GM12878 (cell line): ENCODE data around the gene PPP1R15A.

Experiments used
- BHLHE40 ChIP-seq, 2 experiments: fragments of 450-650 bp in 1 of 2; IDR thresholded peaks; 2 replicates each; pipeline ENCODE4 v1.6.1; 2011 to 2017; ENCODE audit warnings: low read depth in 2 of 2, borderline replicate concordance in 1 of 2, improper control_type of control experiment in 1 of 2, low read length in 1 of 2, mild to moderate bottlenecking in 1 of 2
- EGR1 ChIP-seq, 2 experiments: IDR thresholded peaks; 1 replicate in 1 of 2; 2 replicates in 1 of 2; pipeline ENCODE4 v1.6.1; 2011 to 2012; ENCODE audit warnings: low read depth in 2 of 2, low read length in 2 of 2, borderline replicate concordance in 1 of 2, mild to moderate bottlenecking in 1 of 2, moderate library complexity in 1 of 2
- KDM1A ChIP-seq: fragments of 200-600 bp; sonication (generic); IDR thresholded peaks from 2 replicates; pipeline ENCODE4 v1.6.1; 2016; ENCODE audit warnings: borderline replicate concordance
- POLR2A ChIP-seq: IDR thresholded peaks from 2 replicates; pipeline ENCODE4 v1.6.1; 2011; ENCODE audit warnings: low read depth, mild to moderate bottlenecking, low read length
- POLR2AphosphoS2 ChIP-seq: IDR thresholded peaks from 2 replicates; pipeline ENCODE4 v1.6.1; 2011; ENCODE audit warnings: low read depth, mild to moderate bottlenecking, low read length, improper control_type of control experiment, moderate library complexity
- POLR2AphosphoS5 ChIP-seq: IDR thresholded peaks from 2 replicates; pipeline ENCODE4 v1.6.1; 2011; ENCODE audit warnings: mild to moderate bottlenecking, low read length, inconsistent platforms
- SPI1 ChIP-seq: IDR thresholded peaks from 2 replicates; pipeline ENCODE4 v1.6.1; 2011; ENCODE audit warnings: low read depth, mild to moderate bottlenecking, low read length, moderate library complexity, borderline replicate concordance; ENCODE audit not compliant: insufficient read depth
- SUPT20H ChIP-seq: IDR thresholded peaks from 2 replicates; pipeline ENCODE4 v1.6.1; 2011; ENCODE audit warnings: low read depth, mild to moderate bottlenecking, low read length, moderate library complexity, borderline replicate concordance; ENCODE audit not compliant: control insufficient read depth
- TBL1XR1 ChIP-seq: IDR thresholded peaks from 2 replicates; pipeline ENCODE4 v1.6.1; 2012; ENCODE audit warnings: low read depth, low read length, improper control_type of control experiment
- TCF12 ChIP-seq: IDR thresholded peaks from 2 replicates; pipeline ENCODE4 v1.6.1; 2011; ENCODE audit warnings: low read depth, mild to moderate bottlenecking, low read length
- ZZZ3 ChIP-seq: IDR thresholded peaks from 2 replicates; pipeline ENCODE4 v1.6.1; 2011; ENCODE audit warnings: low read depth; ENCODE audit not compliant: control insufficient read depth, insufficient read length
- TF ChIP-seq, protein P1 (sequence below), 3 experiments: IDR thresholded peaks in 2 of 3; conservative IDR thresholded peaks in 1 of 3; 2 replicates each; pipeline ENCODE4 v1.5.1; 2011; ENCODE audit warnings: low read depth in 3 of 3, low read length in 3 of 3, mild to moderate bottlenecking in 3 of 3, control low read depth in 2 of 3, moderate library complexity in 2 of 3, inconsistent platforms in 1 of 3, mixed read lengths in 1 of 3; ENCODE audit not compliant: control insufficient read depth in 2 of 3, insufficient read depth in 1 of 3; ENCODE audit errors: extremely low read depth in 1 of 3
- TF ChIP-seq, protein P2 (sequence below): fragments of 450-650 bp; IDR thresholded peaks from 2 replicates; pipeline ENCODE4 v1.6.1; 2017; ENCODE audit warnings: mild to moderate bottlenecking, low read depth, inconsistent platforms; ENCODE audit not compliant: poor library complexity, severe bottlenecking

DNA sequence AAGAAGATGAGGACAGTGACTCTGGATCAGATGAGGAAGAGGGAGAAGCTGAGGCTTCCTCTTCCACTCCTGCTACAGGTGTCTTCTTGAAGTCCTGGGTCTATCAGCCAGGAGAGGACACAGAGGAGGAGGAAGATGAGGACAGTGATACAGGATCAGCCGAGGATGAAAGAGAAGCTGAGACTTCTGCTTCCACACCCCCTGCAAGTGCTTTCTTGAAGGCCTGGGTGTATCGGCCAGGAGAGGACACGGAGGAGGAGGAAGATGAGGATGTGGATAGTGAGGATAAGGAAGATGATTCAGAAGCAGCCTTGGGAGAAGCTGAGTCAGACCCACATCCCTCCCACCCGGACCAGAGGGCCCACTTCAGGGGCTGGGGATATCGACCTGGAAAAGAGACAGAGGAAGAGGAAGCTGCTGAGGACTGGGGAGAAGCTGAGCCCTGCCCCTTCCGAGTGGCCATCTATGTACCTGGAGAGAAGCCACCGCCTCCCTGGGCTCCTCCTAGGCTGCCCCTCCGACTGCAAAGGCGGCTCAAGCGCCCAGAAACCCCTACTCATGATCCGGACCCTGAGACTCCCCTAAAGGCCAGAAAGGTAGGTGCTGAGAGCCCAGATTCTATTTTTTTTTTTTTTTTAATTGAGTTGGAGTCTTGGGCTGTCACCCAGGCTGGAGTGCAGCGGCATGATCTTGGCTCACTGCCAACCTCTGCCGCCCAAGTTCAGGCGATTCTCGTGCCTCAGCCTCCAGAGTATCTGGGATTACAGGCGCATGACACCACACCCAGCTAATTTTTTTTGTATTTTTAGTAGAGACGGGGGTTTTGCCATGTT, 2.3 kb downstream of the PPP1R15A start:
- 0 out of 3 replicates have a peak, but pooled peaks of 1 of the 2 experiments have one; percentile 11 for TF ChIP-seq EGR1 (IDR thresholded peaks at IDR 0.05; ENCODE audit: borderline replicate concordance in 1 of 2, low read depth in 2 of 2, low read length in 2 of 2)
- TF ChIP-seq POLR2A: peak; percentile 50
- TF ChIP-seq, protein P1, sequence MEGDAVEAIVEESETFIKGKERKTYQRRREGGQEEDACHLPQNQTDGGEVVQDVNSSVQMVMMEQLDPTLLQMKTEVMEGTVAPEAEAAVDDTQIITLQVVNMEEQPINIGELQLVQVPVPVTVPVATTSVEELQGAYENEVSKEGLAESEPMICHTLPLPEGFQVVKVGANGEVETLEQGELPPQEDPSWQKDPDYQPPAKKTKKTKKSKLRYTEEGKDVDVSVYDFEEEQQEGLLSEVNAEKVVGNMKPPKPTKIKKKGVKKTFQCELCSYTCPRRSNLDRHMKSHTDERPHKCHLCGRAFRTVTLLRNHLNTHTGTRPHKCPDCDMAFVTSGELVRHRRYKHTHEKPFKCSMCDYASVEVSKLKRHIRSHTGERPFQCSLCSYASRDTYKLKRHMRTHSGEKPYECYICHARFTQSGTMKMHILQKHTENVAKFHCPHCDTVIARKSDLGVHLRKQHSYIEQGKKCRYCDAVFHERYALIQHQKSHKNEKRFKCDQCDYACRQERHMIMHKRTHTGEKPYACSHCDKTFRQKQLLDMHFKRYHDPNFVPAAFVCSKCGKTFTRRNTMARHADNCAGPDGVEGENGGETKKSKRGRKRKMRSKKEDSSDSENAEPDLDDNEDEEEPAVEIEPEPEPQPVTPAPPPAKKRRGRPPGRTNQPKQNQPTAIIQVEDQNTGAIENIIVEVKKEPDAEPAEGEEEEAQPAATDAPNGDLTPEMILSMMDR (IDR thresholded peaks at IDR 0.05 in 2 of 3, conservative IDR thresholded peaks at IDR 0.05 in 1 of 3; ENCODE audit: control insufficient read depth in 2 of 3, extremely low read depth in 1 of 3, insufficient read depth in 1 of 3, low read depth in 3 of 3, low read length in 3 of 3): no peak
- TF ChIP-seq SPI1: no peak
- peak; percentile 25; the same call in 1 of the 2 replicates for TF ChIP-seq POLR2AphosphoS5
- TF ChIP-seq, protein P2, sequence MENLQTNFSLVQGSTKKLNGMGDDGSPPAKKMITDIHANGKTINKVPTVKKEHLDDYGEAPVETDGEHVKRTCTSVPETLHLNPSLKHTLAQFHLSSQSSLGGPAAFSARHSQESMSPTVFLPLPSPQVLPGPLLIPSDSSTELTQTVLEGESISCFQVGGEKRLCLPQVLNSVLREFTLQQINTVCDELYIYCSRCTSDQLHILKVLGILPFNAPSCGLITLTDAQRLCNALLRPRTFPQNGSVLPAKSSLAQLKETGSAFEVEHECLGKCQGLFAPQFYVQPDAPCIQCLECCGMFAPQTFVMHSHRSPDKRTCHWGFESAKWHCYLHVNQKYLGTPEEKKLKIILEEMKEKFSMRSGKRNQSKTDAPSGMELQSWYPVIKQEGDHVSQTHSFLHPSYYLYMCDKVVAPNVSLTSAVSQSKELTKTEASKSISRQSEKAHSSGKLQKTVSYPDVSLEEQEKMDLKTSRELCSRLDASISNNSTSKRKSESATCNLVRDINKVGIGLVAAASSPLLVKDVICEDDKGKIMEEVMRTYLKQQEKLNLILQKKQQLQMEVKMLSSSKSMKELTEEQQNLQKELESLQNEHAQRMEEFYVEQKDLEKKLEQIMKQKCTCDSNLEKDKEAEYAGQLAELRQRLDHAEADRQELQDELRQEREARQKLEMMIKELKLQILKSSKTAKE: no peak
- TF ChIP-seq TCF12: no peak
- TF ChIP-seq BHLHE40 (IDR thresholded peaks at IDR 0.05; ENCODE audit: borderline replicate concordance in 1 of 2, low read depth in 2 of 2, low read length in 1 of 2): no peak
- peak; percentile 65; the same call in 1 of the 2 replicates for TF ChIP-seq POLR2AphosphoS2
- no peak for TF ChIP-seq ZZZ3
- TF ChIP-seq TBL1XR1: no peak
- TF ChIP-seq KDM1A: no peak
- TF ChIP-seq SUPT20H: no peak
